GM12872 (cell line): ENCODE results near the gene VWF.

ENCODE experiments used
- TF ChIP-seq, protein P1 (sequence below): IDR thresholded peaks from 3 replicates; pipeline ENCODE4 v1.5.1; 2011; ENCODE audit warnings: low read depth, mild to moderate bottlenecking, low read length, moderate library complexity; ENCODE audit not compliant: insufficient read depth

VWF gene

GRCh38 chr12:6146951-6147350 is 22.5 kb upstream of the VWF start:
- TF ChIP-seq, protein P1, sequence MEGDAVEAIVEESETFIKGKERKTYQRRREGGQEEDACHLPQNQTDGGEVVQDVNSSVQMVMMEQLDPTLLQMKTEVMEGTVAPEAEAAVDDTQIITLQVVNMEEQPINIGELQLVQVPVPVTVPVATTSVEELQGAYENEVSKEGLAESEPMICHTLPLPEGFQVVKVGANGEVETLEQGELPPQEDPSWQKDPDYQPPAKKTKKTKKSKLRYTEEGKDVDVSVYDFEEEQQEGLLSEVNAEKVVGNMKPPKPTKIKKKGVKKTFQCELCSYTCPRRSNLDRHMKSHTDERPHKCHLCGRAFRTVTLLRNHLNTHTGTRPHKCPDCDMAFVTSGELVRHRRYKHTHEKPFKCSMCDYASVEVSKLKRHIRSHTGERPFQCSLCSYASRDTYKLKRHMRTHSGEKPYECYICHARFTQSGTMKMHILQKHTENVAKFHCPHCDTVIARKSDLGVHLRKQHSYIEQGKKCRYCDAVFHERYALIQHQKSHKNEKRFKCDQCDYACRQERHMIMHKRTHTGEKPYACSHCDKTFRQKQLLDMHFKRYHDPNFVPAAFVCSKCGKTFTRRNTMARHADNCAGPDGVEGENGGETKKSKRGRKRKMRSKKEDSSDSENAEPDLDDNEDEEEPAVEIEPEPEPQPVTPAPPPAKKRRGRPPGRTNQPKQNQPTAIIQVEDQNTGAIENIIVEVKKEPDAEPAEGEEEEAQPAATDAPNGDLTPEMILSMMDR, result no peak

DNA sequence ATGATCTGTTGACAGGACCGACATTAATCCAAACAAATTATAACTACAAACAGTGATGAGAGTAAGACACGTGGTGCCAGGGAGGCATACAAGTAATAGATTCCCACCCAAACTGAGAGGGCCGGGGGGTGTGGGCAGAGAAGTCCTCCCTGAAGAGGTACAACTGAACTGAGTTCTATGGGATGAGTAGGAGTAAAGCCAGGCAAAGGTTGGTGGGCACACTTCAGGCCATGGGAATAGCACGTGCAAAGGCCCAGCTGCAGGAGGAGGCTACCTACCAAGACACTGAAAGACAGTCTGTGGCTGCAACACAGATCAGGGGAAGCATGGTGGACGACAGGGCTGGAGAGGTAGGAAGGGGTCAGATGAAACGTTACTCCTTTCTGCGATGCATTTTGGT is 22.0 kb upstream of the VWF start:
- TF ChIP-seq, protein P1, result no peak

DNA sequence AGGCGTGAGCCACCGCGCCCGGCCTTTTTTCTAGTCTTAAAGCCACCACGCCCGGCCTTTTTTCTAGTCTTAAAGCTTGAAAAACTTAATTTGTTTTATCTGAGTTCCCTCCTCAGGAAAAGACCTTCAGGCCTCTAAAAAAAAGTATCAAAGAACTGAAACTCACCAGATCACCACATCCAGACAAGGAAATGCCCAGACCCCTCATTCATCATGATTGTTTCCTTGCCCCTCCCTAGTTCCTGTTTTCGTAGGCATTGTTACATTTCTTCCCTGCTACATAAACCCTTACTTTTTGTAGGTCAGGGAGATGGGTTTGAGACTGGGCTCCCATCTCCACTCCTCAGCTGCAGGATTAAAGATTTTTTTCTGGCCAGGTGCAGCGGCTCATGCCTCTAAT is 21.1 kb upstream of the VWF start:
- TF ChIP-seq, protein P1, result no peak

DNA sequence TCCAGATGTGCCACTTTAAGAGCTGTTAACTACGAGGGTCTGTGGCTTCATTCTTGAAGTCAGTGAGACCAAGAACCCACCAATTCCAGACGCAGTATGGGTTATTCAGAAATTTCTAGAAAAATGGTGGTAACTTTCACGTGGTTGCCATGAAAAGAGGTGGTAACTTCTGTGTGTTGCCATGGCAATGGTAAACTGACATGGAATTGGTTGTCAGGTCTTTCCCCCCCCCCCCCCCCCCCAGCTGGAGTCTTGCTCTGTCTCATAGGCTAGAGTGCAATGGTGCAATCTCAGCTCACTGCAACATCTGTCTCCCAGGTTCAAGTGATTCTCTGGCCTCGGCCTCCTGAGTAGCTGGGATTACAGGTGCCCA is 18.8 kb upstream of the VWF start:
- TF ChIP-seq, protein P1, result no peak

DNA sequence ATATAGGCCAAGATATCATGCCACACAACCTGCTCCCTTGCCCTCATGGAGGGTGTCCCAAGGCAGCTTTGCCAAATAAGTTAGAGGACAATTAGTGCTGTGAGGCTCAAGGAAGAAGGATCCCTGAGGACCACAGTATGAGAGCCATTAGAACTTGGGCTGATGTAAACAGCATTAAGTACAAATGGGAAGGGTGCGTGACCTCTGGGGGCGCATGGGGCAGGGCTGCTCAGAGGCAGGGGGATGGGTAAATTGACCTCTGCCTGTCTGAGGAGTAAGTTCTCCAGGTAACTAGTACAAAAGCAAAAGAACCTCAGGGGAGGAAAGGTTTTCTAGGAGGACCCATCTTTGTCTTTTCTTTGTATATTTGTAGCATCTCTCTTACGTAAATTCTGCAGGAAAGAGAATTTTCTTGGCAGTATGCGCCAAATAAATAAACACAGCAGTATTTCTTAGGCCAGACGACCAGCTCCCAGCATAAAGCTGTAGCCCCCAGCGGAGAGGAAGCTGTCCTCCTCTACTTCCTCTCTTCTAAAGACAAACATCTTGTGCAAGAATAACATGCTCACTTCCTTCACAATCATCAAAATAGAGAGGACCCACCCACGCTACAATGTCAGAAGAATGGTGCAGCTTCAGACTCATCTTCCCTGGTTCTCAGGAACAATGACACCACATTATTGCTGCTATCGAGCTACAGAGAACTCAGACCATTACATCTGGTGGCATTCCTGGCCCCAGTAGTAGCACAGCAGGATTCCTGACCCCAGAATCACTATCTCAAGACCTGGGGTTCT is 16.4 kb upstream of the VWF start:
- TF ChIP-seq, protein P1, result no peak

- TF ChIP-seq, protein P1, result no peak
These were observed 10.6 kb upstream of the VWF start for GRCh38 chr12:6135071-6135470.

DNA sequence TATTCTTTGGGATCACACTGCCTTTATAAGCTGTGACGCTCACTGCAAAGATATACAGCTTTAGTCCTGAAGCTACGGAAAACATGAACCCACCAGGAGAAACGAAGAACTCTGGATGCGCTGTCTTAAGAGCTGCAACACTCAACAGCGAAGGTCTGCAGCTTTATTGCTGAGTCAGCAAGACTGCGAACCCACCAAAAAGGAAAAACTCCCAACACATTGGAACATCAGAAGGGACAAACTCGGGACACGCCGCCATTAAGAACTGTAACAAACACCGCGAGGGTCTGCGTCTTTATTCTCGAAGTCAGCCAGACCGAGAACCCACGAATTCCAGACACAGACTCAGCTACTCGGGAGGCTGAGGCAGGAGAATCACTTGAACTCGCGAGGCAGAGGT is 9.2 kb upstream of the VWF start:
- TF ChIP-seq, protein P1, result no peak
